ENCODE results near the gene ATAD5. TPM values are rescaled to one million over a fixed set of nuclear protein-coding genes. Genes with fewer than 3 reads are reported as not detected.
"Not testable (repeated sequence)": the region's sequence is repeated elsewhere in the genome, so short reads cannot be mapped to it uniquely, and the experiment has no call there.

The ATAD5 gene
- total RNA-seq, 1 donor from 2014 or later: 0.50 TPM

DNA sequence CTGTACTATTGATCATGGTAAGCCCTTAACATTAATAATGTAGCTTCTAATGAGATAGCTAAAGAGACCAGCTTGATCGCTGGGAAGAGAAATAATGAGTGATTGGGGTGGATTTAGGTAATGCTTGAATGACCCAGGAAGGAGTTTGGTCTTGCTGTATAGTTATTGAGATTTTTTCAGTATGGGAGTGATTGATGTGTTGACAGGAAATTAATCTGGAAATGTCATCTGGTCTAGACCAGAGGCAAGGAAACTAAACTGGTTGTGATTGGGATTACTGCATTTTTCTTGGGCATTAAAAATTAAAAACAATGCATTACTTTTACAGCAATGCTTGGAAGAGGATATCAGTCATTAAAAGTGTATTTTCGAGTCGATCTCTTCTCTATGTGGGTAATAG is 62.5 kb downstream of the ATAD5 start:
- ATAC-seq (no peak), DNase-seq (no peak)
- intact Hi-C loops (cut with micrococcal nuclease): no loop called here

- intact Hi-C loops (cut with micrococcal nuclease): no loop called here
- DNase-seq: no peak
- no peak for ATAC-seq
These were observed 65.5 kb downstream of the ATAD5 start for GRCh38 chr17:30897311-30897710.

DNA sequence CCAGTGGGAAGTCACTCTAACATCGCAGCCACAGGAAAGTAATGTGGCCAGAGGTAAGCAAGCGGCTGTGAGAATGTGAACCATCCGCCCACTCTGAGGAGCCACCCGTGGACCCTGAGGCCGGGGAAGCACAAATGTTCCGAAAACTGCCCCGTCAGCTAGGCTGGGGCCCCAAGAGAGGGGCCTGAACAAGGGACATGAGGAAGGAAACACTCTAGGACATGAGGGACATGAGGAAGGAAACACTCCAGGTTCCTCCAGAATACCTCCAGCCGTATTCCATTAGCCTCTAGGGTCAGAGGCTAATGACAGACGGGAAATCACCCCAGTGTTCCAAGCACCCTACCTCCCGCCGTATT is 74.0 kb downstream of the ATAD5 start:
- DNase-seq (no peak), ATAC-seq (peak; percentile 55)
- intact Hi-C loops (cut with micrococcal nuclease): no loop called here

DNA sequence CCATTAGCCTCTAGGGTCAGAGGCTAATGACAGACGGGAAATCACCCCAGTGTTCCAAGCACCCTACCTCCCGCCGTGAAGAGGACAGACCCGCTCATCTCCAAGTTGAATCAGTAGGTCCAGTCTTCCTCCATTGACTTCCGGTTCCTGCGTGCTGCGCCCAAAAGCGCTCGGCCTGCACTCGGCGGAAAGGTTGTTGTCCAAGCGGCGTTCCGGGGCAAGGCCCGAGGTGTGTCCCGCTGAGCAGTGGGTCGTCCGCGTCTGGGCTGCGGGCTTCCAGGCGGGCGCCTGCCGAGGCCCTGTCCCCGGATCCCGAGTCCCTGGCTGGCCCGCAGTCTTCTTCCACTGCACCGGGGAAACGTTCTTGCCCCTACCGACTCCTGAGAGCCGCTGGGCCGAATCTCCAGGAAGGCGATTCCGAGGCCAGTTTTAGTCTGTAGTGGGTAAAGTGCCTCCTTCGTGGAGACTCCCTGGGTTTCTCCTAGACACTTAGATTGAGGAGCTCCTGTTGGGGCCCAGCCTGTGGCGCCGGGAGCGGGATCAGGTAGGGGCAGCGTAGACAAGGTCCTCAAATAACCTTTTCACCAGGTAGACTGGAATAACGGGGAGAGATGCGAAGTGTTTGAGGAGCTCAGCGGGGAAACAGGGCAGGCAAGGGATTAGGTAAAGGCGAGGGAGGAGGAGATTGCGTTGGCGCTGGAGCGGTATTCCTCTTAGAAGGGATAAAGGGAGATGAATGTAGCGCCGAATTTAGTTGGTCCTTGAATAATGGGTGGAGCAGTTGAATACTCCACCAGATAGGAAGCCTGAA is 74.5 kb downstream of the ATAD5 start, which contains the start of gene TEFM:
TSS of gene TEFM (minus strand) at position 138 of the 811 bp plus-strand sequence. CDS start at position 98, 40 bp downstream.
- intact Hi-C loops (cut with micrococcal nuclease): no loop called here

GRCh38 chr17:30908717-30909420 is 77.1 kb downstream of the ATAD5 start:
- ATAC-seq (no peak), DNase-seq (no peak)
- intact Hi-C loops (cut with micrococcal nuclease): no loop called here

More for the DNA sequence above, 74.5 kb downstream of the ATAD5 start, which contains the start of gene TEFM:
- DNase-seq: peak; percentile 93
- ATAC-seq: peak; percentile 99

GRCh38 chr17:30910151-30910550 is 78.4 kb downstream of the ATAD5 start:
- intact Hi-C loops (cut with micrococcal nuclease); DNase-seq; ATAC-seq: not testable (repeated sequence)

- no peak for DNase-seq
- intact Hi-C loops (cut with micrococcal nuclease): no loop called here
- ATAC-seq: no peak
These were observed 82.2 kb downstream of the ATAD5 start for GRCh38 chr17:30913955-30914354.

- intact Hi-C loops (cut with micrococcal nuclease): no loop called here
- DNase-seq: no peak
These were observed 84.3 kb downstream of the ATAD5 start for GRCh38 chr17:30915833-30916611.

GRCh38 chr17:30917050-30917449 is 85.3 kb downstream of the ATAD5 start:
- DNase-seq: no peak
- no peak for ATAC-seq
- intact Hi-C loops (cut with micrococcal nuclease): no loop called here

More at GRCh38 chr17:30915833-30916611, 84.3 kb downstream of the ATAD5 start:
- ATAC-seq: no peak

- intact Hi-C loops (cut with micrococcal nuclease): no loop called here
- DNase-seq: peak; percentile 32
- ATAC-seq: peak; percentile 41
These were observed 88.5 kb downstream of the ATAD5 start for GRCh38 chr17:30920282-30920681.

DNA sequence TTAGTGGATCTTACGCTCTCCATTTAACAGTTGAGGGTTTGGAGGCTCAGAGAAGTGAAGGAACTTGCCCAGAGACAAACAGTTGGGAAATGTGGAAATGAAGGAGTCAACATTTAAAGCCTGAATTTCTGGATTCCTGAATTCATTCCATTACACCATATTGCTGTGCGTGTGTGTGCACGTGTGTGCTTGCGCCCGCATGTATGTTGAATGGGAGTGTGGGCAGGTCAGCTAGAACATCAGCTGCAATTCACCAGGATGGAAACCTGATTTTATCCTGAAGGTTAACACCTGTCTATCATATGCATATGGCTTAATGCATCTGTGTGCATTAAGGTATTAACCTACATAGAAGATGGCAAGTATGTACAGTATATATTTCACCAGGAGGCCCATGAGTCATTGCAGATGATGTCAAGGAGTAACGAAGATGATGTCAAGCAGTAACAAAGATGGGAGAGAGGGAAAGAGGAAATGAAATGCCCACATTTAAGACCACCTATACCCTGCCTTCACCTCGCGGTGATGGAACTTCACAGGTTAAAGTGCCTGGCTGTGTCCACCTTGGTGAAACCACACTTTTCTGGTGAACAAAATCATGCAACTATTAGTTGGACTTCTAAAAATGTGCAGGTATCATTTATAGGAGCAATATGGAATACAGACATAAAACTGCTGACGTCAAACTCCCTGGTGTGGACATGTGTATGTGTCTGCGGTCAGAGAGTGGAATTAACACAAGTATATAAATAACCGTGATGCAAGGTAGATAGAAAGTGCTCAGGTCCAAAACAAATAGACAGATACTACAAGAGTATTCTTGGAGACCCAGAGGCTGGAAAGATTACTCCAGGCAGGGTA is 89.1 kb downstream of the ATAD5 start:
- ATAC-seq: no peak

GRCh38 chr17:30921544-30922196 is 89.9 kb downstream of the ATAD5 start, which contains the start of gene ADAP2:
TSS of gene ADAP2 (plus strand) at chr17:30921945. CDS start at chr17:30922015, 70 bp downstream.
- ATAC-seq (peak; percentile 92), DNase-seq (peak; percentile 80)
- intact Hi-C loops (cut with micrococcal nuclease): no loop called here

More for the DNA sequence above, 89.1 kb downstream of the ATAD5 start:
- intact Hi-C loops (cut with micrococcal nuclease): no loop called here
- DNase-seq: no peak

DNA sequence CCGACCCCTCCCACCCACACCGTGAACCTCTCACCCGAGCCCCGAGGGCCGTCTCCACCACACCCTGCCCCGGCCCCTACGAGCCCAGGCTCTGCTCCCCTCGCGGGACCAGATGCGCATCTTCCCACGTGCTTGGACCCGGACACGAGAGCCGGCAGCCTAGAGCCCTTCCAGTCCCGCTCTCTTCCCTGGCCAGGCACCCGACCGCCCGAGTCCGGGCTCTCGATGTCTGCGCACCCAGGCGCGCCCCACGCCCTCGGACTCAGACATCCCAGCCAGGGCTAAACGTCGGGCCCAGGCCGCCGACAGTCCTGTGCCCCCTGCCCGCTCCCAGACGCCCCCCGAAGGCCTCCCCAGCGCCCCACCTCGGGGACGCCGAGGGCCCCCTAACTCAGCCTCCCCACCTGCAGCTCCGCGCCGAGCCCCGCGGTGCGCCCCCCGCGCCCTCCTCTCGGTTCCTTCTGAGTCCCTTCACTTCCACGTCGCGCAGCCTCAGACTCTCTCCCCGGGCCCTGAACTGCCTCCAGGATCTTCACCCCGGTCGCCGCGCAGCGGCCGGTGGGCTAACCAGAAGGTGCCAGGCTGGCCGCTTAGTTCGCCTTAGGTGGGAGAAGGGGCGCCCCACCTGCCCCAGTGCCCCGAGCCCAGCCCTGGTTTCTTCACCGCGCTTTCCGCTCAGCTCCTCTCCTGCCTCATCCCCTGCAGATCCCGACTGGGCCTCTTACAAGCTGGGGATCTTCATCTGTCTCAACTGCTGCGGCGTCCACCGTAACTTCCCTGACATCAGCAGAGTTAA is 90.7 kb downstream of the ATAD5 start:
- peak; percentile 27 for ATAC-seq
- intact Hi-C loops (cut with micrococcal nuclease): no loop called here
- peak; percentile 39 for DNase-seq

- ATAC-seq: no peak
- intact Hi-C loops (cut with micrococcal nuclease): no loop called here
- no peak for DNase-seq
These were observed 92.6 kb downstream of the ATAD5 start for GRCh38 chr17:30924341-30924740.

GRCh38 chr17:30926516-30926915 is 94.8 kb downstream of the ATAD5 start:
- no peak for ATAC-seq
- intact Hi-C loops (cut with micrococcal nuclease): no loop called here
- no peak for DNase-seq

DNA sequence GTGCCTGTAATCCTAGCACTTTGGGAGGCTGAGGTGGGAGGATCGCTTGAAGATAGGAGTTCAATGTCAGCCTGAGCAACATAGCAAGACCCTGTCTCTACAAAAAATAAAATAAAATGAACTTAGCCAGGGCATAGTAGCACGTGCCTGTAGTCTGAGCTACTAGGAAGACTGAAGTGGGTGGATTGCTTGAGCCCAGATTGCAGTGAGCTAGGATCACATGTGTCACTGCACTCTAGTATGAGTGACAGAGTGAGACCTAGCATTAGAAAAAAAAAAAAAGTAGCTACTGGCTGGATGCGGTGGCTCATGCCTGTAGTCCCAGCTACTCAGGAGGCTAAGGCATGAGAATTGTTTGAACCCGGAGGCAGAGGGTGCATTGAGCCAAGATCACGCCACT is 96.0 kb downstream of the ATAD5 start:
- DNase-seq (no peak), ATAC-seq (no peak)

GRCh38 chr17:30928584-30928983 is 96.8 kb downstream of the ATAD5 start:
- intact Hi-C loops (cut with micrococcal nuclease): no loop called here
- no peak for DNase-seq
- no peak for ATAC-seq

More for the DNA sequence above, 96.0 kb downstream of the ATAD5 start:
- intact Hi-C loops (cut with micrococcal nuclease): no loop called here

Data from left ventricle myocardium superior (tissue), 1 donor.